ENCODE results near the gene FCHO2.

DNA sequence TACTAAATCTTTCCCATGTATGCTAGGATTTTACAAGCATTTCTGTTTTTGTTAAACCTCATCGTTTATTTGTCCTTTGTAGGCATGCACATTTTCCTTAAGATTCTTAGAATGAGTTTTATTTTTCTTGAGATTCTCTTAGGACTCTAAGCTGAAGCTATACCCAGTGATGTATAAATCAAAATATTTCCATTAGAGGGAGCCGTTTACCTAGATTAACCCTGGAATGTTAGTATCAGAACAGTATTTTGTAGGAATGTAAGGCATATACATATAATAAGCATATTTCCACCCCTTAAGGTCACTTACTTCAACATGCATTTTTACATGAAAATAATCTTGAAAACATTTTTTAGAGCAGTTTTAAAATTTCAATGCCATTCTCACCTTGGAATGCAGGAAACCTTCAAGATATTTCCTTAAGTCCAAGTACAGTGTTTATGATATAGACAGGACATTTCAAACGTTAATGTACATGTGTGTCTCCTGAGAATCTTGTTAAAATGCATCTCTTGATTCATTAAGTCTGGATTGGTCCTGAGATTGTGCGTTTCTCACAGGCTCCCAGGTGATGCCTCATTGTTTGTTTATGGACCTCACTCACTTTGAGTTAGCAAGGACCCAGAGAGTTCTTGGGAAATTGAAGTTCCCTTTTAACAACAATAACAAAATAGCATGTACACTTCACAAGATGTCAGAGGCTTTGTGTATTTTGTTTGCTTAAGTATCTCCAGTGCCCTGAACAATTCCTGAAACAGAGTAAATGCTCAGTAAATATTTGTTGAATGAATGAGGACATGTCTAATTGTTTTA, 34.9 kb upstream of the FCHO2 start:
- TF ChIP-seq CTCF (IDR thresholded peaks at IDR 0.05): peak in 2 of 6 experiments; percentile 19 to 57
- no peak for TF ChIP-seq POLR2A (IDR thresholded peaks at IDR 0.05)
